Measurements from ENCODE around the gene ZNF205.
"Not testable (repeated sequence)": the region's sequence is repeated elsewhere in the genome, so short reads cannot be mapped to it uniquely, and the experiment has no call there.

GRCh38 chr16:3072576-3073263, 39.7 kb upstream of the ZNF205 start:
- TF ChIP-seq CTCF (IDR thresholded peaks at IDR 0.05; ENCODE audit: insufficient read depth, low read depth, low read length); EZH2 (IDR thresholded peaks at IDR 0.05; ENCODE audit: insufficient read depth, low read length): not testable (repeated sequence)
